Measurements from ENCODE around the gene MDP1.

The MDP1 gene

GRCh38 chr14:24253936-24254335 lies 38.1 kb upstream of the MDP1 start:
- no peaks in the 10 kb centered on the region for H3K4me1 Mint-ChIP-seq
- no peak overlapping the region for H3K4me3 Mint-ChIP-seq
- H3K9me3 Mint-ChIP-seq = no peaks in the 10 kb centered on the region
- peaks cover 9% of the 10 kb centered on the region for H3K27me3 Mint-ChIP-seq (ENCODE audit: low read depth, poor library complexity)
- DNase-seq = no peak
- no peak overlapping the region for H3K27ac Mint-ChIP-seq
- no peaks in the 10 kb centered on the region for H3K36me3 Mint-ChIP-seq (ENCODE audit: low read depth)
- no peak for TF ChIP-seq CTCF (IDR thresholded peaks at IDR 0.05)

GRCh38 chr14:24252289-24253124 lies 36.6 kb upstream of the MDP1 start:
- Mint-ChIP-seq H3K27ac (no peak overlapping the region), H3K4me3 (no peak overlapping the region), H3K4me1 (no peaks in the 10 kb centered on the region), H3K27me3 (ENCODE audit: low read depth, poor library complexity) (peaks cover 11% of the 10 kb centered on the region), H3K9me3 (no peaks in the 10 kb centered on the region), H3K36me3 (ENCODE audit: low read depth) (no peaks in the 10 kb centered on the region)
- no peak for TF ChIP-seq CTCF (IDR thresholded peaks at IDR 0.05)
- no peak for DNase-seq

- no peaks in the 10 kb centered on the region for H3K36me3 Mint-ChIP-seq (ENCODE audit: low read depth)
Observed at GRCh38 chr14:24251880-24252288, 36.0 kb upstream of the MDP1 start.

GRCh38 chr14:24250354-24250753 lies 34.5 kb upstream of the MDP1 start:
- H3K9me3 Mint-ChIP-seq = no peaks in the 10 kb centered on the region

More at GRCh38 chr14:24251880-24252288, 36.0 kb upstream of the MDP1 start:
- Mint-ChIP-seq H3K27me3 (ENCODE audit: low read depth, poor library complexity) (peaks cover 14% of the 10 kb centered on the region), H3K4me1 (no peaks in the 10 kb centered on the region), H3K9me3 (no peaks in the 10 kb centered on the region), H3K27ac (no peak overlapping the region), H3K4me3 (no peak overlapping the region)
- TF ChIP-seq CTCF (IDR thresholded peaks at IDR 0.05) = no peak
- DNase-seq = no peak

GRCh38 chr14:24249230-24250021 lies 33.6 kb upstream of the MDP1 start:
- no peaks in the 10 kb centered on the region for H3K9me3 Mint-ChIP-seq
- H3K36me3 Mint-ChIP-seq (ENCODE audit: low read depth) = no peaks in the 10 kb centered on the region
- peaks cover 6% of the 10 kb centered on the region for H3K4me1 Mint-ChIP-seq
- no peak overlapping the region for H3K4me3 Mint-ChIP-seq
- TF ChIP-seq CTCF (IDR thresholded peaks at IDR 0.05) = no peak
- H3K27ac Mint-ChIP-seq = no peak overlapping the region
- peaks cover 22% of the 10 kb centered on the region for H3K27me3 Mint-ChIP-seq (ENCODE audit: low read depth, poor library complexity)
- no peak for DNase-seq

More at GRCh38 chr14:24250354-24250753, 34.5 kb upstream of the MDP1 start:
- no peaks in the 10 kb centered on the region for H3K4me1 Mint-ChIP-seq
- H3K27me3 Mint-ChIP-seq (ENCODE audit: low read depth, poor library complexity) = peaks cover 22% of the 10 kb centered on the region
- TF ChIP-seq CTCF (IDR thresholded peaks at IDR 0.05) = no peak
- H3K36me3 Mint-ChIP-seq (ENCODE audit: low read depth) = no peaks in the 10 kb centered on the region
- H3K27ac Mint-ChIP-seq = no peak overlapping the region
- no peak for DNase-seq
- no peak overlapping the region for H3K4me3 Mint-ChIP-seq

All from nephron progenitor cell (in vitro differentiated cells).